ENCODE results near the gene CCNF. TPM values are rescaled to one million over a fixed set of nuclear protein-coding genes. Genes with fewer than 3 reads are reported as not detected.
A peak's percentile ranks its signal among the peaks of the same experiment; 100 is the strongest.

Gene CCNF
- total and polyA plus RNA-seq, 9 of the 15 experiments (the other 6 are each of a cell fraction or from before 2014, with no cell fraction given) = 4.1 to 70.1 (median 29.5) TPM

DNA sequence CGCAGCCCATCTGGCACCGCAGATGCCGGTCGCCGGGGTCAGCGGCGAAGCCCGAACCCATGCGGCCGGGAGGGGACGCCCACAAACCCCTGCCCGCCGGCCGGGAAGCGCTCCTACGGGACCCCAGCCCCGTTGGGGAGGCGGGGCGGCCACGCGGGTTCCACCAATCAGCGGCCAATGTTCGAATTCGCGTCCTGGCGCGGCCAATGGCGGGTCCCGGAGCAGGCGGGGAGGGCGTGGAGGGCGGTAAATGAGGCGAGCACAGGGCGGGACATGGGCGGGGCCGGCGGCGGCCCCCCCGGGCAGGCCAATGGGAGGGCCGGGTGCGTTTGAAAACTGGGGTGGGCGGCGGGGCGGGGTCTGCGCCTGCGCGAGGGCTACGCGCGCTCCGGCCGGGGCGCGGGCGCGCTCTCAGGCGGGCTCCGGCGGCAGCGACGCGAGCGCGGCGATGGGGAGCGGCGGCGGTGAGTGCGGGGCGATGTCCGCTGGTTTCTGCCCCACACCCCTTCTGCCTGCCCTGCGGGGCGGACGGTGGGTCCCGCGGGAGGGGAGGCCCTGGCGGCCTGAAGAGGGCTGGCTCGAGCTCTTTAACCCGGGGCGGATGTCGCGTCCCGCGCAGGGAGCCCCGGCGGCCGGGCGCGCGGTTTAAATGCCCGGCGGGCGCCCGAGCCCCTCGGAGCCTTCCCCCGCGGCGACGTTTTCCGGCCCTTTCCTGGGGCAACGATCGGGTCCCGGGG, at the start of gene CCNF (continued):
- TF ChIP-seq HNRNPL (IDR thresholded peaks at IDR 0.05; ENCODE audit: low read depth, low read length) (peak; percentile 55; the same call in 1 of the 2 replicates), HMGN3 (IDR thresholded peaks at IDR 0.05; ENCODE audit: borderline replicate concordance, extremely low read depth, insufficient read length, low read depth, low read length) (peak; percentile 54), MBD2 (IDR thresholded peaks at IDR 0.05; ENCODE audit: borderline replicate concordance, low read depth) (peak; percentile 90), SP2 (IDR thresholded peaks at IDR 0.05; ENCODE audit: extremely low read depth, low read depth, low read length, poor library complexity, severe bottlenecking) (peak; percentile 60), ASH1L (IDR thresholded peaks at IDR 0.05; ENCODE audit: borderline replicate concordance, low read depth, partially characterized antibody) (peak; percentile 82), SIN3A (IDR thresholded peaks at IDR 0.05; ENCODE audit: borderline replicate concordance in 2 of 2, control insufficient read depth in 1 of 2, low read depth in 2 of 2, low read length in 2 of 2) (peak; percentile 63 to 73; a peak in 1 of 4 replicates), MYC (IDR thresholded peaks at IDR 0.05; ENCODE audit: low read depth, low read length) (peak; percentile 70), MYC (CRISPR knock-in tag; IDR thresholded peaks at IDR 0.05; ENCODE audit: borderline replicate concordance, low read depth) (peak; percentile 5; the same call in 1 of the 2 replicates), SAP30 (IDR thresholded peaks at IDR 0.05; ENCODE audit: borderline replicate concordance, insufficient read depth, low read depth, low read length, poor library complexity, severe bottlenecking) (peak; percentile 68), EP400 (IDR thresholded peaks at IDR 0.05) (peak; percentile 93; the same call in 1 of the 2 replicates), SIN3B (IDR thresholded peaks at IDR 0.05; ENCODE audit: low read depth) (peak; percentile 28; the same call in 1 of the 2 replicates), IRF2 (CRISPR knock-in tag; IDR thresholded peaks at IDR 0.05) (no peak), TAF1 (IDR thresholded peaks at IDR 0.05; ENCODE audit: control insufficient read depth, extremely low read depth, insufficient read depth, low read length, severe bottlenecking) (peak; percentile 35), ZBTB7A (IDR thresholded peaks at IDR 0.05; ENCODE audit: borderline replicate concordance, control insufficient read depth, low read depth, low read length) (peak; percentile 93), NONO (IDR thresholded peaks at IDR 0.05; ENCODE audit: low read depth in 2 of 2, low read length in 1 of 2) (peak in 1 of 2 experiments; percentile 69; a peak in 1 of 4 replicates)
- TF ChIP-seq, protein P1, sequence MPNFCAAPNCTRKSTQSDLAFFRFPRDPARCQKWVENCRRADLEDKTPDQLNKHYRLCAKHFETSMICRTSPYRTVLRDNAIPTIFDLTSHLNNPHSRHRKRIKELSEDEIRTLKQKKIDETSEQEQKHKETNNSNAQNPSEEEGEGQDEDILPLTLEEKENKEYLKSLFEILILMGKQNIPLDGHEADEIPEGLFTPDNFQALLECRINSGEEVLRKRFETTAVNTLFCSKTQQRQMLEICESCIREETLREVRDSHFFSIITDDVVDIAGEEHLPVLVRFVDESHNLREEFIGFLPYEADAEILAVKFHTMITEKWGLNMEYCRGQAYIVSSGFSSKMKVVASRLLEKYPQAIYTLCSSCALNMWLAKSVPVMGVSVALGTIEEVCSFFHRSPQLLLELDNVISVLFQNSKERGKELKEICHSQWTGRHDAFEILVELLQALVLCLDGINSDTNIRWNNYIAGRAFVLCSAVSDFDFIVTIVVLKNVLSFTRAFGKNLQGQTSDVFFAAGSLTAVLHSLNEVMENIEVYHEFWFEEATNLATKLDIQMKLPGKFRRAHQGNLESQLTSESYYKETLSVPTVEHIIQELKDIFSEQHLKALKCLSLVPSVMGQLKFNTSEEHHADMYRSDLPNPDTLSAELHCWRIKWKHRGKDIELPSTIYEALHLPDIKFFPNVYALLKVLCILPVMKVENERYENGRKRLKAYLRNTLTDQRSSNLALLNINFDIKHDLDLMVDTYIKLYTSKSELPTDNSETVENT (CRISPR knock-in tag; IDR thresholded peaks at IDR 0.05) = peak; percentile 80
- TF ChIP-seq, protein P2, sequence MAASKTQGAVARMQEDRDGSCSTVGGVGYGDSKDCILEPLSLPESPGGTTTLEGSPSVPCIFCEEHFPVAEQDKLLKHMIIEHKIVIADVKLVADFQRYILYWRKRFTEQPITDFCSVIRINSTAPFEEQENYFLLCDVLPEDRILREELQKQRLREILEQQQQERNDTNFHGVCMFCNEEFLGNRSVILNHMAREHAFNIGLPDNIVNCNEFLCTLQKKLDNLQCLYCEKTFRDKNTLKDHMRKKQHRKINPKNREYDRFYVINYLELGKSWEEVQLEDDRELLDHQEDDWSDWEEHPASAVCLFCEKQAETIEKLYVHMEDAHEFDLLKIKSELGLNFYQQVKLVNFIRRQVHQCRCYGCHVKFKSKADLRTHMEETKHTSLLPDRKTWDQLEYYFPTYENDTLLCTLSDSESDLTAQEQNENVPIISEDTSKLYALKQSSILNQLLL (CRISPR knock-in tag; IDR thresholded peaks at IDR 0.05; ENCODE audit: borderline replicate concordance) = 0 out of 2 replicates have a peak, but pooled peaks have one; percentile 14
- TF ChIP-seq, protein P3, sequence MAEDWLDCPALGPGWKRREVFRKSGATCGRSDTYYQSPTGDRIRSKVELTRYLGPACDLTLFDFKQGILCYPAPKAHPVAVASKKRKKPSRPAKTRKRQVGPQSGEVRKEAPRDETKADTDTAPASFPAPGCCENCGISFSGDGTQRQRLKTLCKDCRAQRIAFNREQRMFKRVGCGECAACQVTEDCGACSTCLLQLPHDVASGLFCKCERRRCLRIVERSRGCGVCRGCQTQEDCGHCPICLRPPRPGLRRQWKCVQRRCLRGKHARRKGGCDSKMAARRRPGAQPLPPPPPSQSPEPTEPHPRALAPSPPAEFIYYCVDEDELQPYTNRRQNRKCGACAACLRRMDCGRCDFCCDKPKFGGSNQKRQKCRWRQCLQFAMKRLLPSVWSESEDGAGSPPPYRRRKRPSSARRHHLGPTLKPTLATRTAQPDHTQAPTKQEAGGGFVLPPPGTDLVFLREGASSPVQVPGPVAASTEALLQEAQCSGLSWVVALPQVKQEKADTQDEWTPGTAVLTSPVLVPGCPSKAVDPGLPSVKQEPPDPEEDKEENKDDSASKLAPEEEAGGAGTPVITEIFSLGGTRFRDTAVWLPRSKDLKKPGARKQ (CRISPR knock-in tag; IDR thresholded peaks at IDR 0.05) = no peak

Data from K562 (cell line).